Activated naive CD4-positive, alpha-beta T cell (primary cell): ENCODE measurements around the gene STAM2.
"Not testable (repeated sequence)": the region's sequence is repeated elsewhere in the genome, so short reads cannot be mapped to it uniquely, and the experiment has no call there.

Source experiments
- DNase-seq, 4 experiments: peaks; one replicate each; lab custom pipeline; 2025; lab: John Stamatoyannopoulos, UW

Gene STAM2

DNA sequence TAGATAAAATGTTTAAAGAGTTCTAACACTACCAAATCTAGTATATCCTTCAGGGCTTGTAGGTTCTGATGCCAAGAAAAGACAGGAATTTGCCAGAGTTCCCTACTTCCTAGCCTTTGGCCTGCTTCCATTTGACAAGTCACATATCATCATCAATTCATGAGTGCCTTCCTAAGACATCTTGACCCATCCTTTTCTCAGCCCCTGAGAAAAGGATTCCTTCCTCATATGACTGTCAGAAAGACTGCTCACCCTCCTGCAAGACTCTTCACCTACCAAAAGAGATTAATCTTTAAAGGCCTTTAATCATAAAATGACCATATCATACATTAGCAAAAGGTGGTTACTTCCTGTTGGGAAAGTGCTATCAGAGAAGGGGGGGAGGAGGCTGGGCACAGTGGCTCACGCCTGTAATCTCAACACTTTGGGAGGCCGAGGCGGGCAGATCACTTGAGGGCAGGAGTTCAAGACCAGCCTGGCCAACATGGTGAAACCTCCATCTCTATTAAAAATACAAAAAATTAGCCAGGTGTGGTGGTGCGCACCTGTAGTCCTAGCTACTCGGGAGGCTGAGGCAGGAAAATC lies 3.3 kb downstream of the STAM2 start:
- not testable (repeated sequence) for DNase-seq

DNA sequence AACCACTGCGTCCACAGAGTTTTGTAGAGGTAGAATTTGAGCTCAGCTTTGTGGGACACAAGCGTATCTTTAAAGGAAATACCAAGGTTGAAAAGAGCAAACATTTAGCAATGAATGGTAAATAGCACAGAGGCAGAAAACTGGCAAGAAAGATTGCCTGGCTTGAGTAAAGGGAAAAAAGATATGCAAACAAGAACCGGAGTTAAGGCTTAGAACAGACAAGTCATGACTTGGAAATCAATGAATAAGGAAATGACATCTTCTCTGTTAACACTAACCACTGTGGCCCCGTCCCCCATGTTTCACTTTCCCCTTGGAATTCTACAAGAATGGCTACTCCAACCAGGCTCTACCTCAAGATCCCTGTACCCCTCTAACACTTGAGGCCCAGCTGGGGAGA lies 3.8 kb downstream of the STAM2 start:
- DNase-seq = no peak

- DNase-seq = not testable (repeated sequence)
These were observed 6.4 kb downstream of the STAM2 start for GRCh38 chr2:152169158-152169557.

DNA sequence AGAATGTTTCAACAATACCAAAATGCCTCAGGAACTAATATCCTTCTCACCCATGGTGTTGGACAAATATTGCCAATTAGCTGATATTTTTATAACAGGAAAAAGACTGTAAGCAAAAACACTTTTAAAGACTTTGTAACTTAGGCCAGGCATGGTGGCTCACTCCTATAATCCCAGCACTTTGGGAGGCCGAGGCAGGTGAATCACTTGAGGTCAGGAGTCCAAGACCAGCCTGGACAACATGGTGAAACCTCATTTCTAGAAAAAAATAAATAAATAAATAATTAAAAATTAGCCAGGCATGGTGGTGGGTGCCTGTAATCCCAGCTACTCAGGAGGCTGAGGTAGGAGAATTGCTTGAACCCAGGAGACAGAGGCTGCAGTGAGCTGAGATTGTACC lies 8.1 kb downstream of the STAM2 start:
- DNase-seq = not testable (repeated sequence)

- DNase-seq = no peak
These were observed 8.5 kb downstream of the STAM2 start for GRCh38 chr2:152167065-152167464.

GRCh38 chr2:152166633-152167032 lies 8.9 kb downstream of the STAM2 start:
- DNase-seq = no peak

DNA sequence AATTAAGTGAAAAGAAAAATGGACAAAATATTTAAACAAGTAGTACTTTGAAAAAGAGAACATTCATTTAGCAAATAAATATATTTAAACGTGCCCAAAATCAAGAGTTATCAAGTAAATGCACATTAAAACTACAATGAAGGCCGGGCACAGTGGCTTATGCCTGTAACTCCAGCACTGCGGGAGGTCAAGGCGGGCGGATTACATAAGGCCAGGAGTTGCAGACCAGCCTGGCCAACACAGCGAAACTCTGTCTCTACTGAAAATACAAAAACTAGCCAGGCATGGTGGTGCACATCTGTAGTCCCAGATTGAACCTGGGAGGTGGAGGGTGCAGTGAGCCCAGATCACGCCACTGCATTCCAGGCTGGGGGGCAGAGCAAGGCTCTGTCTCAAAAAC lies 9.8 kb downstream of the STAM2 start:
- DNase-seq = no peak

- DNase-seq = no peak
These were observed 10.3 kb downstream of the STAM2 start for GRCh38 chr2:152165306-152165705.

DNA sequence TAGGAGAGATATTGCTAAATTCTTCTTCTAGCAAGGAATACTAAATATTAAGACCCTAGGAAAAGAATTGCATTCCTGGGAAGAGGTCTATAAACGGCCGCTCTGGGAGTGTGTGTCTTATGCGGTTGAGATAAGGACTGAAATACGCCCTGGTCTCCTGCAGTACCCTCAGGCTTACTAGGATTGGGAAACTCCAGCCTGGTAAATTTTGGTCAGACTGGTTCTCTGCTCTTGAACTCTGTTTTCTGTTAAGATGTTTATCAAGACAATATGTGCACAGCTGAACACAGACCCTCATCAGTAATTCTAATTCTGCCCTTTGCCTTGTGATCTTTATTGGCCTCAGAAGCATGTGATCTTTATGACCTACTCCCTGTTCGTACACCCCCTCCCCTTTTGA lies 11.9 kb downstream of the STAM2 start:
- DNase-seq = not testable (repeated sequence)

GRCh38 chr2:152162141-152162540 lies 13.4 kb downstream of the STAM2 start:
- no peak for DNase-seq

DNA sequence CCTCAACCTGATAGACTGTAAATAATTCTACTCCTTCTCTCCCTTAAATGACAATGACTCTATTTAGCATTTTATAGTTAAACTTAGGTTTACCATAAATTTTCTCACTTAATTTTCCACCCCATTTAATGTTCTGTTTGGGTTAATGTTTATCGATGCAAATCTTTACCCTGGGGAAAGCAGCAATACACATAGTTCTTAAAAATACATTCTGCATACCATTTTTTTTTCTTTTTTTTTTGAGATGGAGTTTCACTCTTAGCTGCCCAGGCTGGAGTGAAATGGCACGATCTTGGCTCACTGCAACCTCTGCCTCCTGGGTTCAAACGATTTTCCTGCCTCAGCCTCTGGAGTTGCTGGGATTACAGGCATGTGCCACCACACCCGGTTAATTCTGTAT lies 14.0 kb downstream of the STAM2 start:
- DNase-seq = no peak

DNA sequence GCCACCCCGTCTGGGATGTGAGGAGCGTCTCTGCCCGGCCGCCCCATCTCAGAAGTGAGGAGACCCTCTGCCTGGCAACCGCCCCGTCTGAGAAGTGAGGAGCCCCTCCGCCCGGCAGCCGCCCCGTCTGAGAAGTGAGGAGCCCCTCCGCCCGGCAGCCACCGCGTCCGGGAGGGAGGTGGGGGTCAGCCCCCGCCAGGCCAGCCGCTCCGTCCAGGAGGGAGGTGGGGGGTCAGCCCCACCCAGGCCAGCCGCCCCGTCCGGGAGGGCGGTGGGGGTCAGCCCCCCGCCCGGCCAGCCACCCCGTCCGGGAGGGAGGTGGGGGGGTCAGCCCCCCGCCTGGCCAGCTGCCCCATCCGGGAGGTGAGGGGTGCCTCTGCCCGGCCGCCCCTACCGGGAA lies 15.2 kb downstream of the STAM2 start:
- DNase-seq = not testable (repeated sequence)

GRCh38 chr2:152157253-152157652 lies 18.3 kb downstream of the STAM2 start:
- DNase-seq = no peak

GRCh38 chr2:152155209-152155608 lies 20.4 kb downstream of the STAM2 start:
- DNase-seq = no peak

DNA sequence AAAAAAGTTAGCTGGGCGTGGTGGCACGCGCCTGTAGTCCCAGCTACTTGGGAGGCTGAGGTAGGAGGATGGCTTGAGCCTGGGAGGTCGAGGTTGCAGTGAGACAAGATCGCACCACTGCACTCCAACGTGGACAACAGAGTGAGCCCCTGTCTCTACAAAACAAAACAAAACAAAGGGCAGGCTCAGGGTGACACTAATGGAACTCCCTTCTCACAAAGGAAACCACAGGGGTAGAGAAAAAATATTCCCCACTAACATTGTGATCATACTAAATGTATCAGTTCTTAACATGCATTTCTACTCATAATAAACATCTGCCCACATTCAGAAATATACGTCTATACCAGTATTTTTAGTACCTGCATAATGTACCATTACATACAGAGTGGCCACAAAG lies 21.1 kb downstream of the STAM2 start:
- no peak for DNase-seq

DNA sequence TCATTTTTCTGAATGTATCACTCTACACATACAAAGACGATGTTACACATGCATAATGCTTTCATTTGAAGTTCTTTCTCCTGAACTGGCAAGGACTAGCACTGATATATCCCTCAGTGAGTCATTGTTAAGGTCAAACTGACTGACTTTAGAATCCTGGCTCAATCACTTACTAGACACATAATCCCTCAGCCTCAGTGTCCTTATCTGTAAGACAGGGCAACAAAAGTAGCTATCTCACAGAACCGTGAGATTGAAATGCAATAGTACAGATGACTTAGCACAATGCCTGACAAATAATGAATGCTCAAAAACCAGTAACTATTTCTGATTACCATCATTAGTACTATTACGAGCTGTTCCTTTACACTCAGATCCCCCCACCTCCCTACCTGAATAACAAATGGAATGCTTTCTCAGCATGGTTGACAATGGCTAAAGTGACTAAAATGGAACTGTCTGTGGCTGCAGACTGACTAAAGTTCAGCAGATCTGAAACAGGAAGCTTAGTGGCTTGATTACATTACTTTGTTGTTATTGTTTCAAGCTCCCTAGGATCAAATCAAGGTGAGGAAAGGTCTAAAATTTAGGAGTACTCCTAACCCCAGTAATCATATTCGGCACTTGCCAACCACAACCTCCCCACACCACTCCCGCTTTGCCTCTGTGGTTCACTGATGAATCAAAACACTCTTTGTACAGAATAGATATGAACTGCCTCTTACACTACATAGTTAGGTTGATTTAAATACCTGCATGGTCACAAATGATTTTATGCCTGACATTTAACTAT lies 40.9 kb downstream of the STAM2 start:
- no peak for DNase-seq

GRCh38 chr2:152132306-152132705 lies 43.3 kb downstream of the STAM2 start:
- DNase-seq = no peak

- DNase-seq = no peak
These were observed 47.9 kb downstream of the STAM2 start for GRCh38 chr2:152127628-152128027.

DNA sequence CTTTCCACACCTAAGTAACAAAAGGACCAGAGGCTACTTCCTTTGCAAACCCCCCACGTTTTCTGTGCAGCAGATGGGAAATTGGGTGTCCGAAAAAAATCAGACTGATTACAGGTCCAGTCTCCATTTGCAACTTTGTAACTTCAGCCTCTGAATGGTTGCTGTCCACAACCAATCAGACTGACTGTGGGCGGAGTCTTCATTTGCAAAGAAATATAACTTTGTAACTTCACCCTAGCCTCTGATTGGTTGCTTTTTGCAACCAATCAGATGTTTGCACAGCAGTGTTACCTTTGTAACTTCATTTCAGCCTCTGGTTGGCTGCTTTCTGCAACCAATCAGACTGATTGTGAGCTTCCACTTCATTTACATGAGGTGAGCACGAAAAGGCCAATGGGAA lies 48.9 kb downstream of the STAM2 start:
- no peak for DNase-seq

GRCh38 chr2:152122161-152122560 lies 53.4 kb downstream of the STAM2 start:
- DNase-seq = no peak

- DNase-seq = no peak
These were observed 55.1 kb downstream of the STAM2 start for GRCh38 chr2:152120430-152120829.

GRCh38 chr2:152115952-152116351 lies 59.6 kb downstream of the STAM2 start:
- no peak for DNase-seq

DNA sequence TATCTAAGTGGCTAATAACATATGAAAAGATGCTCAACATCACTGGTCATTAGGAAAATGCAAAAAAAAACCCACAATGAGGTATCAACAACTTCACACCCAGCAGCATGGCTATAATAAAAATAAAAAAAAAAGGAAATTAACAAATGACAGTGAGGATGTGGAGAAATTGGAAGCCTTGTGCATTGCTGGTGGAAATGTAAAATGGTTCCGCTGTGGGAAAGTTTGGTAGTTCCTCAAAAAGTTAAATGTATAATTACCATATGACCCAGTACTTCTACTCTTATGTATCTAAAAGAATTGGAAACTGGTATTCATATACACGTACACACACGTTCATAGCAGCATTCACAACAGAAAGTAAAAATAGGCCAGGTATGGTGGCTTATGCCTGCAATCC lies 61.2 kb downstream of the STAM2 start:
- no peak for DNase-seq

GRCh38 chr2:152107140-152107539 lies 68.4 kb downstream of the STAM2 start:
- not testable (repeated sequence) for DNase-seq
